ENCODE results near the gene RALGPS1.

The RALGPS1 gene, protein sequence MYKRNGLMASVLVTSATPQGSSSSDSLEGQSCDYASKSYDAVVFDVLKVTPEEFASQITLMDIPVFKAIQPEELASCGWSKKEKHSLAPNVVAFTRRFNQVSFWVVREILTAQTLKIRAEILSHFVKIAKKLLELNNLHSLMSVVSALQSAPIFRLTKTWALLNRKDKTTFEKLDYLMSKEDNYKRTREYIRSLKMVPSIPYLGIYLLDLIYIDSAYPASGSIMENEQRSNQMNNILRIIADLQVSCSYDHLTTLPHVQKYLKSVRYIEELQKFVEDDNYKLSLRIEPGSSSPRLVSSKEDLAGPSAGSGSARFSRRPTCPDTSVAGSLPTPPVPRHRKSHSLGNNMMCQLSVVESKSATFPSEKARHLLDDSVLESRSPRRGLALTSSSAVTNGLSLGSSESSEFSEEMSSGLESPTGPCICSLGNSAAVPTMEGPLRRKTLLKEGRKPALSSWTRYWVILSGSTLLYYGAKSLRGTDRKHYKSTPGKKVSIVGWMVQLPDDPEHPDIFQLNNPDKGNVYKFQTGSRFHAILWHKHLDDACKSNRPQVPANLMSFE

DNA sequence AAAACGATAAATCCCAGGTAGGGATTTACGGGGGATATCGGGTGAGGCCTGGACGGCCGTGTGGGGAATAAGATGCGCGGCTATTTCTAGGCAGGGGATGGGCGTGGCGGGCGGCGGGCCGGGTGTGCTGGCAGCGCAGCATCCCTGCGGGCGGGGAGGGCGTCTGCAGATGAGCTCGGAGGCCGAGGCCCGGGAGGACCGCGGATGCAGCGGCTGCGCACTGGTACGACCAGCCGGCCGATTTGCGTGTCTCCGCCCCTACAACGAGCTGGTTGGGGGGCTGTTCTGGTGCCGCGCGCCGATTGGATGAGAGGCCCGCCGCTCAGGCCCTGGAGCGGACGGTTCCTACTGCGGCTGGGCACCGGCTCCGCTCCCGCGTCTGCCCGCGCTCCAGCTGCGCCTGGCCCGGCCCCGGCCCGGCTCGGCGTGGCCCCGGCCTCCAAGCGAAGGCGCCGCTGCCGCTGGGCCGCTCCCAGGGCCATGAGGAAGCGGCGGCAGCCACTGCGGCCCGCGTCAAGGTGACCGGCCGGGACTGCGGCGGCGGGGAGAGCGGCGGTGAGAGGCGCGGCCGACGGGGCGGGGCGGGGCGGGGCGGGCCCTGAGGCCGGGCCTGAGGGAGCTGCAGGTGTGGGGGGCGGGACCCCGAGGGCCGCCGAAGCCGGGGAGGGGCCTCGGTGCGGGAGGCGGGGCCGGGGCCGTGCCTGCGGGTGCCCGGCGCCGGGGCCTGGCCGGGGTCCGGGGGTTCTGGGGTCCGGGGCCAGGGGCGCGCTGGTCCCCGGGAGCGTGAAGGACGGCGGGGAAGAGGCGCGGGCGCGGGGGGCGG is at the start of gene RALGPS1:
Gene RALGPS1, plus strand, starts transcription at position 325 of the 823 bp plus-strand sequence. CDS start 47,508 bp downstream, outside the sequence.
- peak; percentile 59 to 80 (median 75) for DNase-seq (ENCODE audit: low read depth in 3 of 3)

DNA sequence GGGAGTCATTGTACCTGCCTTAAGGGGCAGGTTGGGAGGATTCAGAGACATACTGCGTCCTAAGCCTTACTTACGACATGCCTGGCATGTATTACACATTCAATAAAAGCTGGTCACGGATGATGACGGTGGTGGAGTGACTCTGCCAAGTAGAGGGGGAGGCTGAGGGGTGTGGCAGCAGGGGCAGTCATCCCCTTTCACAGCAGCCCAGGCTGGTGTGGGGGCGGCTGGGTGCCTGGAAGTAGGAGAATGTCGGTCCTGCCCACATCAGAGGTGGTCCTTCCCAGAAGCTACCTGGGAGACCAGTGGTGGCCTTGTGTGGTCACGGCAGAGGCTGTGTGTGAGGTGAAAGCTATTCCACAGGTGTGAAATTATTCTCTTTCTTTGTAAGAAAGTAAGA is 45.2 kb upstream of the RALGPS1 start:
- no peak for DNase-seq (ENCODE audit: low read depth in 3 of 3)

DNA sequence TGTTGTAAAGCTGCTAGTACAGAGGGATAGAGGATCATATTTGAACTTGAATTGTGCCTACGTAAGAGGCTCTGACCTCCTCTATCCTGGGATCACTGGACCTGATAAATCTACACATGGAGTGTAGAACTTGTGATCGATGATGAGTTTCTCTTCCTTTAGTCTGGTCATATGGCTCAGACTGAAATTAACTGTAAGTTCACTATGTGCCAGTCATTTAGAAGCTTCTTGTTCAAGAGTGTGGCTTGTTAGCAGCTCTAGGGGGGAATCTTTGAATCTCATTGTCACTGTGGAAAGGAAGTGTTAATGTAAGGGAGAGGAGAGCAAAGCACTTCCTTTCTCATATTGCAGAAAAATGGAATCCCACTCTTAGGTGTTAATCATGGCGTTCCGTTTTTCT is 42.1 kb upstream of the RALGPS1 start:
- DNase-seq (ENCODE audit: low read depth in 3 of 3), result no peak

DNA sequence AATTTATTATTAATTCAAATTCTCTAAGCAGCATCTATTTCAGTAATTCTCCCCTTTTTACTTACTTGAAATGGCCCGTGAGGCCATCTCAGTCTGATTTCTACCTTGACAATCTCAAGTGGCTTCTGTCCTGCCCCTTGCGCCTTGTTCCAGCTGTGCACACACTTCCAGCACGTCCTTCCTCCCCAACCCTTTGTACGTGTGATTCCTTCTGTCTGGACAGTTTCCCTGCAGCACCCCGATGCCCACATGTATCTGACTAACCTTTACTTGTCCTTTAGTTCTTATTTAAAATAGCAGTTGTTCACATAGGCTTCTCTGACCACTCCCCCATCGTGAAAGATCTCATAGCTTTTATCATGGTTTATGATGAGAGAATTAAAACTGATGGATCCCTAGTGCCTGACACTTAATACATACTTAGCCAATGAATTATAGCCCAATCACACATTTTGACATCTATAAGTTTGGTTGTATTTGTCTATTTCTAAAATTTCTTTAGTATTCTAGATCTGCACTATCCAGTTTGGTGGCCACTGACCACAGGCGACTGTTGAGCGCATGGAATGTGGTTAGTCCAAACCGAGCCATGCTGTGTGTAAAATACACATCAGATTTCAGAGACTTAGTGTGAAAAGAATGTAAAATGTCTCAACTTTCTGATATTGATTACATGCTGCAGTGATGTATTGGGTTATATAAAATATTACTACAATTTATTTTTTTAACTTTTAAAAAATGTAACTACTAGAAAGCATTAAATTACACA is 39.9 kb upstream of the RALGPS1 start:
- no peak for DNase-seq (ENCODE audit: low read depth in 3 of 3)

DNA sequence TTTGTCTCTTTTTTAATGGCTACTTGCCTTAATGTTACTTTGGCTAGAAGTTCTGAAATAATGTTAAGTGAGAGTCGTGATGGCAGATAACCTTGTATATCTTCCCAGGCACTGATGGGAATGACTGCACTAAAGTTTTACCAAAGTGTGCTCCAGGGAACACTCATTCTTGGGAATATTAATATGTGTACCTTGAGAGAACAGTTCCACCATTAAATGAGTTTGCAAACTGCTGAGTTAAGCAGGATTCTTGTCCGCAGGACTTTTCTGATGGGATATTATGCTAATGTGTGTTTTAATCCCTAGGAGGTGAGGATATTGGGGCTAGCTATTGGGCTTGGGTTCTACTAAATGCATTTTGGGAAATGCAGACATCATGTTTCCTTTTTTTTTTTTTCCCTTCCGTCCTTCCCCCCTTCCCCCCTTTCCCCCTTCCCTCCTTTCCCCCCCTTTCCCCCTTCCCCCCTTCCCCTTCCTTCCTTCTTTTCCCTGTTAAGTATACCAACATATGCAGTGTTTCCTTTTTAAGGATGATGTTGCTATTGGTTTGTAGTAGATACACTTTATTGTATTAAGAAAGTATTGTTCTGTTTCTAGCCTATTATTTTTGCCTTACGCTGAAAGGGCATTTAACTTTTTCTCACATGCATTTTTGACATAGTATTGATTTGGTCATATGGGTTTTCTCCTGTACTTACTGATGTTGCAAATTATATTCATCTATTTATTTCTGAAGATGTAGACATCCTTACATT is 38.6 kb upstream of the RALGPS1 start:
- no peak for DNase-seq (ENCODE audit: low read depth in 3 of 3)

DNA sequence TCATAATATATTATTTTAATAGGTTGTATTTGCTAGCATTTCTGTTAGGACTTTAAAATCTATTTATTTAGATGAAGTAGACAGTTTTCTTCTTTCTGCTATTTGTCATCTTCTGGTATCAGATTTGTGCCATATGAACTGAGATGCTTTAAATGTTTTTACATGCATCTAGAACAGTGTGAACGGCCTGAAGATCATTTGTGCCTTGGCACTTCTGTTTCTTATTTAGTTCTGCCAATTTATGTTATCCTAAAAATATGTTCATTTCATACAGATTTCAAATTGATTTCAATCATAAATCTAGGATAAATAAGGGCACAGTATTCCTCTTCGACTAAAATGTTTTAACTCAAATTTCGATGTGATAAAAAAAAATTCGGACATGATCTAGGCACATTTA is 38.1 kb upstream of the RALGPS1 start:
- no peak for DNase-seq (ENCODE audit: low read depth in 3 of 3)

DNA sequence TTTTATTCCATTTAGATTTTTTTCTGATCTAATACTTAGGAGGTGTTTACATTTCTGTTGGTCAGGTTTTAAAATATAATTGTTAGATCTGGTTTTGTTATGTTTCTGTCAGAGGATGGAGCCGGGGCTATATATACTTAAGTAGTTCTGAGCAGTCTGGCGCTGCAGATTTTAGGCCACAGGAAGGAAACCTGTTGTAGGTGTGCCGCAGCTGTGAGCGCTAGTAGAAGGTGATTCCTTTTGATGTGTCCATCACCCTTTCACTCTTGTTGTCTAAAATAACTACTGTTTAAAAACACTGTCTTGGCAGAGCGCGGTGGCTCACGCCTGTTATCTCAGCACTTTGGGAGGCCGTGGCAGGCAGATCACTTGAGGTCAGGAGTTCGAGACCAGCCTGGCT is 37.2 kb upstream of the RALGPS1 start:
- DNase-seq (ENCODE audit: low read depth in 3 of 3), result no peak

DNA sequence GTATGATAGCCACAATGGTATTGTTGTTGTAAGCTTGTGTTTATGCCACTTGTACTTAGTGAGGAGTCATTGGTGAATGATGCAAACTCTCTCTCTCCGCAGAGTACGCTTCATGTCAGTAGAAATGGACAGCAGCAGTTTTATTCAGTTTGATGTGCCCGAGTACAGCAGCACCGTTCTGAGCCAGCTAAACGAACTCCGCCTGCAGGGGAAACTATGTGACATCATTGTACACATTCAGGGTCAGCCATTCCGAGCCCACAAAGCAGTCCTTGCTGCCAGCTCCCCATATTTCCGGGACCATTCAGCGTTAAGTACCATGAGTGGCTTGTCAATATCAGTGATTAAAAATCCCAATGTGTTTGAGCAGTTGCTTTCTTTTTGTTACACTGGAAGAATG is 35.3 kb upstream of the RALGPS1 start:
- no peak for DNase-seq (ENCODE audit: low read depth in 3 of 3)

DNA sequence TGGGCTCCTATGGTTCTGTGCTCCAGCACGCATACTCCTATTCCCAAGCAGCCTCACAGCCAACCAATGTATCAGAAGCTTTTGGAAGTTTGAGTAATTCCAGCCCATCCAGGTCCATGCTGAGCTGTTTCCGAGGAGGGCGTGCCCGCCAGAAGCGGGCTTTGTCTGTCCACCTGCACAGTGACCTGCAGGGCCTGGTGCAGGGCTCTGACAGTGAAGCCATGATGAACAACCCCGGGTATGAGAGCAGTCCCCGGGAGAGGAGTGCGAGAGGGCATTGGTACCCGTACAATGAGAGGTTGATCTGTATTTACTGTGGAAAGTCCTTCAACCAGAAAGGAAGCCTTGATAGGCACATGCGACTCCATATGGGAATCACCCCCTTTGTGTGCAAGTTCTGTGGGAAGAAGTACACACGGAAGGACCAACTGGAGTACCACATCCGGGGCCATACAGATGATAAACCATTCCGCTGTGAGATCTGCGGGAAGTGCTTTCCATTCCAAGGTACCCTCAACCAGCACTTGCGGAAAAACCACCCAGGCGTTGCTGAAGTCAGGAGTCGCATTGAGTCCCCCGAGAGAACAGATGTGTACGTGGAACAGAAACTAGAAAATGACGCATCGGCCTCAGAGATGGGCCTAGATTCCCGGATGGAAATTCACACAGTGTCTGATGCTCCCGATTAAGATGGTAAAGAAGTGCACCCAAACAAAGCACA is 34.2 kb upstream of the RALGPS1 start:
- DNase-seq (ENCODE audit: low read depth in 3 of 3), result no peak

DNA sequence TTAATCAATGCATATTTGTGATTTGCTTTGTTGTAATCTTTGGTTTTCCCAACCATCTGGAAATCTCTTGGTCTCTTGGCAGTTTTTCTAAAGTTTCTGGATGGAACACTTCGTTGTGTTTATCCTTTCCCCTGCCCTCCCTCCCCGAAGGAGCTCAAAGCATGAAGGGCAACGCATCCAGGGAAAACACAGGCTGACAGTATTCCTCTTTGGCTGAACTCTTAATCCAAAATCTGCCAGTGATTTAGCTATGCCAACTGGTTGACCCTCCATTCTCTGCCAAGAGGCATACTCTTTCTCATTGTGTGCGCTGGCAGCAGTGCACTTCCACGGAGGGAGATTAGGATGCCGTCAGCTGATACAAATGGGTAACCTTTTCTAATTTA is 33.6 kb upstream of the RALGPS1 start:
- DNase-seq (ENCODE audit: low read depth in 3 of 3), result no peak

DNA sequence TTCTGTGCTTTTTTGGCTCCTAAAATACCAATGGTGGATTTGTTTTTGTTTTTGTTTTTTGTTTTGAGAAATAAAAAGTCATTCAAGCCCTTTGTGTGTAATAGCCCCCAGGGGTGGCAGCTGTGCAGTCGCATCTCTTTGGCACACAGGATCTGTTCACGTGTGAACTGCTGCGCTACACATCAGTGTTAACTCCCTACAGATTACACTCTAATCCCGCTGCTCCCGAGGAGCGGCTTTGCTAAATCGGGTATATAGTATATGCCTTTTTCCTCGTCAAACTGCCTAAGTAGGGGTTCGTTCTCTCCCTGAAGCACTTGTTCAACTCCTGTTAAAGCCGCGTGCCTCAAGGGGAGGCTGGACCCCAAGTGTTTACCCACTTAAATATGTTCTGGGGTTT is 31.8 kb upstream of the RALGPS1 start:
- DNase-seq (ENCODE audit: low read depth in 3 of 3), result no peak

DNA sequence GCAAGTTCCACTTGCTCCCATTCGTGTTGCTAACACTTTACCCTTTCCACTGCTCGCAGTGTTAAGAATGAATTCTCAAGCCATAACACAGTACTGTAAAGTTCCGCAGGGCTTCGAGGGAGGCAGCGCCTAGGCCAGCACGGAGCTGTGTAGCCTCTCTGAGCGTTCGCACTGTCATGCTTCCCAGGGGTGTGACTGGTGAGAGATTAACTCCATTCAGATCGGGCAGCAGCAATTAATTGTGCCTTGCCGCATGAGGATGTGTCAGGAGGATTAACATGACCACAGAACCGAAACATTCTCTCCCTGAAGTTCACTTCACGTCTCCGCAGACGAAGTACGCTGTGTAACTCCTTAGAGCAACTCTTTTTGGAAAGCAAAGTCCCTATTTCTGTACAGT is 30.9 kb upstream of the RALGPS1 start:
- DNase-seq (ENCODE audit: low read depth in 3 of 3), result no peak

DNA sequence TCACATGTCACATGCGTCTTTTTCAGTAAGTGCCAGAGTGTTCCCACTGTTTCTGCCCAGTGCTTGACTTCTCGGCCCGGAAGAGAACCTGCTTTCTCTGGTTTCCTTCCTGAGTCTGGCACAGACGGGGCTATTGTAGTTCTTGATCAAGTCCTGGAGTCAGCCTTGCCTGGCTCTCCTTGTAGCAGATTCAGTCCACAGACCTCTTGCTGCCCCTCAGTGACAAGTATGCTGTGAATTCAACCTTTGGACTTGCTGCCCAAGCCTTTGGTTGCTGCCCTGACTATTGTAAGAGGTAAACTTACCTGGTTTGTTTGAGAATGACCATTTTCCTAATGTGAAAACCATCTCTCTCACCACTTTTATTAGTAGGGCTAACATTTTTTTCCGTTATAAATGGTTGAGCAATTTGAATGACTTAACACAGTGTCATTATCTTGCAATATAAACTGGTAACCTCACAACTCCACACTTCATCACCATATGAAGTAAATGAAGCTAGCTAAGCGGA is 29.4 kb upstream of the RALGPS1 start:
- DNase-seq (ENCODE audit: low read depth in 3 of 3), result no peak

DNA sequence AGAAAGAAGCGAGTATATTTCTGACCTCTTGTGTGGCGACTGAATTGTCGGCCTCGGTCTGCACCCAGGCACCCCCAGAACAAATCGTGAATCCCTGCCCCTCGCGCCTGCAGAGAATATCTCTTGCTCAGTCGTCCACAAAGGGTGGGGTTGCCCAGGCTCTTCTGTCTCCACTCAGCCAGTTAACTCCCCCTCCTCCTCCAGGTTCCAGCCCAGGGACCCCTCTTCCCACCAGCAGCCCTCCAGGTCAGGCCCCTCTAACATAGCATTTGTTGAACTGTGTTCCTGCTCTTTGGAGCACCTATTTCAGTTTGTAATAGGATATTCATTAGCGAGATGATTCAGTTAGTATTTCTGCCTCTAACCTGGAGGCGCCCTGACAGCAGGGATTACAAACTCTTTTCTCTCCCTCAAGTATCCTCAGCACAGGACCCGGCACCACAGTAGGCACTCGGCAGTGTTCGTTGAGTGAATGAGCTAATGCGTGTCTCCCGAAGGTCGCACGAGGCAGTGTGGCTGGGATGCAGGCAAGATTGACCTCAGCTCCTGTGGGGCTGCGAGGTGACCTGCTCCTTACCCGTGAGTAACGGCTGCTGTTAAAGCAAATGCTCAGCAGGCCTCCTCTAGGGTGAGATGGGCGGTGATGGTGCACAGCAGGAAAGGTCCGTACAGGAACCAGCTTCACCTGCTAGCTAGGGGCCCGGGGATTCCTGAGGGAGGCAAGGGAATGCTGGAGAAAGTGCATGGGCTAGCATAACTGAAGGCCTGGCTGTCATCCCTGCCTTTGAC is 28.4 kb upstream of the RALGPS1 start:
- no peak for DNase-seq (ENCODE audit: low read depth in 3 of 3)

DNA sequence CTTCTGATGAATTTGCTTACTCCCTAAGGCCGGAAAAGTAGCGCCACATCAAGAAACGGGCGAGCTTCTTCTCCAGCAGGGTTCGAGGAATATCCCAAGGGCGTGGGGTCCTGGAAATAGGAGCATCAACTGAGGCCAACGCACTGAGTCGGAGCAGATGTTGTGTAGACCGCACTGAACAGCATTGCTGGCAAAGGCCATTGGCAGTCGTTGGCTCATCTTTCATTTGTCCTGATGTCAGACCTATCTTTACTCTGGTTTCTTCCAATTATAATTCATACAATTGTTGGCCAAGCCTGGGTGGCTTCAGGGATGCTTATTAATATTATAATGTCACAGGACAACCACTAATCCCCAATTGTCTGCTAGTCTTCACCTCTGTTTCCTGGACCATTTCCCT is 27.7 kb upstream of the RALGPS1 start:
- no peak for DNase-seq (ENCODE audit: low read depth in 3 of 3)

DNA sequence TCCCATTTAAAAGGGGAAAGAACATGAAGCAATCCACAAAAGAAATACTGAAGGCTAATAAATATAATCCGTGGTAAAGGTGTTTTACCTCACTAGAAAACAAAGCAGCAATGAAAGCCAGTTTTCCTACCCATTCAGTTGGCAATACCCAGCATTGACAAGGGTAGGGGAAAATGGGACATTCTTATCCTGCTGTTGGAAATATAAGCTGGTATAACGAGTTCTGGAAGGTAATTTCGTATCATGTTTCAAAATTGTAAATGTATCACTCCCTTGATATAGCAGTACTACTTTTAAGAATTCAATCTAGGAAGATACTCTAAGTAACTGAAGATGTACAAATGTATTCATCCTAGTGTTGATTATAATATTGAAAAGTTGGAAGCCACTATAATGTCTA is 22.9 kb upstream of the RALGPS1 start:
- no peak for DNase-seq (ENCODE audit: low read depth in 3 of 3)

DNA sequence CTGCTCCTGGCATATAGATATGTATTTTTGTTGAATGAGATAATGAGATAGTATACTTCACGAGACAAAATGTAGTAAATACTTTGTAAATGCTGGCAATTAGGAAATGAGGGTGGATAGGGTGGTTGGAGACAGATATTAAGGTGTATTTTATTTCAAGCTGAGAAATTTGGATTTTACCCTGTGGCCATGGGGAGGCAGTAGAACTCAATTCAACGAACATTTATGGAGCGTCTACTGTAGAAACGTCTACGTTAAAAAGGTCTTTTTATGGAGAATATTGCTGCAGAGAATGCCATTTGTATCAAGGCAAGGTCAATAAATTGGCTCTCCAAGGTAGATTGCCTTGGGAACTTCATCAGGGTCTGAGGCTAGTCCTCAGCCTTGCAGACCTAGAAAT is 21.5 kb upstream of the RALGPS1 start:
- DNase-seq (ENCODE audit: low read depth in 3 of 3), result no peak

DNA sequence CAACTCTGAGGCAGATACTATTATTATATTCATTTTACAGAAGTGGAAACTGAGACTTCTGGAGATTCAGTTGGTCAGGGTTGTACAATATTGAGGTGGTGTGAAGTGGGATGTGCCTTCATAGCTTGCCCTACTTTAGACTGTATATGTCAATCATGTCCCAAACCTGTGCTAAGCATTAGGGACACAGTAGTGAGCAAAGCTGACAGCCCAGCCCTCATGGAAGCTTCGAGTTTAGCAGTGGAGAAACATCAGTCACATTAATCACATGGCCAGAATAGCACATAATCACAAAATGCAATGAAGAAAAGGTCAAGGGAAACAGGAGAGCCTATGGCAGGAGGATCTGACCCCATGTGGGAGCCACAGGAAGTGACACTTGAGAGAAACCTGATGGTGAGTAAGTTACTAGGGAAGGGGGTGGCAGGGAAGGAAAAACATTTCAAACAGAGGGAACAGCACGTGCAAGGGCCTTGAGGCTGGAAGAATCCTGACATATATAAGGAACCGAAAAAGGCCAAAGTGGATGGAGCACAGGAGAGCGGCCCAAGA is 20.5 kb upstream of the RALGPS1 start:
- DNase-seq (ENCODE audit: low read depth in 3 of 3), result no peak

DNA sequence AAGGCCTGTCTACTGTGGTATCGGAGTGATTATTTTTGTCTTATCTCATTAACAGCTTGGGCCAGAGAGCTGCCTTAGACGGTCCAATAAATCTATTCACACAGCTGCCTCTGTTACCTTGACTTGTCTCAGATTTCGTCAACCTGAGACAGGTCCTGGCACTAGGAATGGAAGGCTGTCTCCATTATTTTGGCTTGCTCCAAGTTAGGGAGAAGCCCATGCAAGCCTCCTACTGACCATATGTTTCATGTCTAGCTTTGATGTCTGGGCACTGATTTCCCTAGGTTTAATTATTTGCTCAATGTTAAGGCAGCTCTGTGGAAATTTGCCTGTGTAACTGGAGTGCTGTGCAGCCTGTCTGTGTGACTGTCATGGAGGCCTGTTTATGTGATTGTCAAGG is 12.4 kb upstream of the RALGPS1 start:
- no peak for DNase-seq (ENCODE audit: low read depth in 3 of 3)
